LHCN-M2 (cell line): ENCODE data around the gene FOCAD. TPM values are rescaled to one million over a fixed set of nuclear protein-coding genes. Genes with fewer than 3 reads are reported as not detected.
A peak's percentile ranks its signal among the peaks of the same experiment; 100 is the strongest.
"Not testable (repeated sequence)": the region's sequence is repeated elsewhere in the genome, so short reads cannot be mapped to it uniquely, and the experiment has no call there.

ENCODE experiments used
- DNase-seq: peaks from one replicate; pipeline ENCODE4 v3.0.0-alpha.2; 2012; ENCODE audit warnings: low read depth
- total RNA-seq: library from RNA; depleted of rRNA; stranded (reverse); fragments of >200 nt; gene quantifications from 2 replicates; pipeline ENCODE4 v1.2.3, GENCODE V29; 2014

FOCAD gene
- total RNA-seq, 1 experiment from 2014 or later, result 36.8 TPM

DNA sequence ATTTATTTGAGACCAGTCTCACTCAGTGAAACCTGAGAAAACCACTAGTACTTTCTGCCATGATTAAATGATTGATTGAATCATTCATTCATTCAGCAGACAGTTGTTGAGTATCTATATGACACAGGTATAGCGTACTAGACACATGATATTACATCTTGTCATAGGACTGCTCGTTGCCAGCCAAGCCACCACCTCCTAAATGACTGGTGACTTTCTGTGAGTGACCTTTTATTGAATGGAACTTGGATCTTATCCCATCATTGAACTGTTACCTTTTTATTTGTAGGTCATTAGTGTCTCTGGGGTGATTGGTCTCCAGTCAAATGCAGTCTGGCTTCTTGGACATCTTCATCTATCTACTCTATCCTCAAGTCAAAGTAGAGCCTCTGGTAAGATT, 266.6 kb downstream of the FOCAD start:
- no peak for DNase-seq

DNA sequence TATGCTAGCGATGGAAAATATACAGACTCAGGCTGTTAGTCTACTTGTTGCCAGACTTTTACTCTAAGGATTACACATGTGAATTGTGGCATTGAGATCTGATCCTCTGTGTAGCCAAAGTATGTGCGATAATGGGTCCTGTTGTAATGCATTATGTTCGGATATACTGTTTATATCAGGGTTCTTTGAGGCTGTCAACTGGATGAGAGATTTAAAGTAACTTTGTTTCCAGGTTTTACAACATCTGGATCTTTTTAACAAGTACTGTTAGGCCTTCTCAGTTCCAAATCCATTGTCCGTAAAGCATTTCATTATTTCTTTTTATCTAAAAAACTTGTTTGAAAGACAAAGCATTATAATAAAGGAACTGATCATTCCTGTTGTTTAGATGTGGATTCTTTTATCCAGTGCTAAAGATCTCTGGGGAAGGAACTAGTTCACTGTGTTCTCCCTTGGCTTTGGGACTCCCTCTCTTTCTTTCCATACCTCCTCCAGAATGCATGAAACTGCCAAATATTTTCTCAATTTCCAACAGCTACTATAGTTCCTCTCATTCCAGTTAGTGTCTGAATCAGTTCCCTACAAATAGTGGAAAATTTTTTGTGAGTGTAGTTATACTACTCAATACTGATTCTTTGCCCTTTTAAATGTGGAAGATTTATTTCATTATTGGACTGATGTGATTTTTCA, 278.6 kb downstream of the FOCAD start:
- no peak for DNase-seq

DNA sequence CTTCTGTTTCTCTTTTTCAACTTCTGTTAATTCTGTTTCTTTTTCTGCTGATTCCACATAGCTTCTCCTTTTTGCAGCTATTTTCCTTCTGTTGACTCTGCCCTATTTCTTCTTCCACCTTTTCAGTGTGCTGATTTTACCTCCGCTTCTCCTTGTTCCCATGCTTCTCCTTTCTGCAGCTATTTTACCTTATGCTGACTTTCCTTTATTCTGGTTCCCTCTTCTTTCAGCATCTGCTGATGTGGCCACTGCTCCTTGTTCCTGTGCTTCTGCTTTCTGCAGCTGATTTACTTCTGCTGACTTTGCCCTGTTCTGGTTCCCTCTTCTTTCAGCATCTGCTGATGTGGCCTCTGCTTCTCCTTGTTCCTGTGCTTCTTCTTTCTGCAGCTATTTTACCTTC, 288.6 kb downstream of the FOCAD start:
- no peak for DNase-seq

DNA sequence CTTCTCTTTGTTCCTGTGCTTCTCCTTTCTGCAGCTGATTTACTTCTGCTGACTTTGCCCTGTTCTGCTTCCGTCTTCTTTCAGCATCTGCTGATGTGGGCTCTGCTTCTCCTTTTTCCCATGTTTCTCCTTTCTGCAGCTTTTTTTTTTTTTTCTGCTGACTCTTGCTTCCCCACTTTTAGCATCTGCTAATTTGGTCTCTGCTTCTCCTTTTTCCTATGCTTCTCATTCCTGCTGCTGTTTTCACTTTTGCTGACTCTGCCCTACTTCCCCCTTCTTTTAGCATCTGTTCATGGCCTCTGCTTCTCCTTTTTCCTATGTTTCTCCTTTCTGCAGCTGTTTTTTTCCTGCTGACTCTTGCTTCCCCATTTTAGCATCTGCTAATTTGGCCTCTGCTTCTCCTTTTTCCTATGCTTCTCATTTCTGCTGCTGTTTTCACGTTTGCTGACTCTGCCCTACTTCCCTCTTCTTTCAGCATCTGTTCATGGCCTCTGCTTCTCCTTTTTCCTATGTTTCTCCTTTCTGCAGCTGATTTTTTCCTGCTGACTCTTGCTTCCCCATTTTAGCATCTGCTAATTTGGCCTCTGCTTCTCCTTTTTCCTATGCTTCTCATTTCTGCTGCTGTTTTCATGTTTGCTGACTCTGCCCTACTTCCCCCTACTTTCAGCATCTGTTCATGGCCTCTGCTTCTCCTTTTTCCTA, 289.3 kb downstream of the FOCAD start:
- DNase-seq, result not testable (repeated sequence)

DNA sequence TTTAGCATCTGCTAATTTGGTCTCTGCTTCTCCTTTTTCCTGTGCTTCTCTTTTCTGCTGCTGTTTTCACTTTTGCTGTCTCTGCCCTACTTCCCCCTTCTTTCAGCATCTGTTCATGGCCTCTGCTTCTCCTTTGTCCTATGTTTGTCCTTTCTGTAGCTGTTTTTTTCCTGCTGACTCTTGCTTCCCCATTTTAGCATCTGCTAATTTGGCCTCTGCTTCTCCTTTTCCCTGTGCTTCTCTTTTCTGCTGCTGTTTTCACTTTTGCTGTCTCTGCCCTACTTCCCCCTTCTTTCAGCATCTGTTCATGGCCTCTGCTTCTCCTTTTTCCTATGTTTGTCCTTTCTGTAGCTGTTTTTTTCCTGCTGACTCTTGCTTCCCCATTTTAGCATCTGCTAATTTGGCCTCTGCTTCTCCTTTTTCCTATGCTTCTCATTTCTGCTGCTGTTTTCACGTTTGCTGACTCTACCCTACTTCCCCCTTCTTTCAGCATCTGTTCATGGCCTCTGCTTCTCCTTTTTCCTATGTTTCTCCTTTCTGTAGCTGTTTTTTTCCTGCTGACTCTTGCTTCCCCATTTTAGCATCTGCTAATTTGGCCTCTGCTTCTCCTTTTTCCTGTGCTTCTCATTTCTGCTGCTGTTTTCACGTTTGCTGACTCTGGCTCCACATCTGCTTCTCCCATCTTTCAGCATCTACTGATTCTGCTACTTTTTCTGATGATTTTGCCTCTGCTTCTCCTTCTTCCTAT, 290.3 kb downstream of the FOCAD start:
- not testable (repeated sequence) for DNase-seq

DNA sequence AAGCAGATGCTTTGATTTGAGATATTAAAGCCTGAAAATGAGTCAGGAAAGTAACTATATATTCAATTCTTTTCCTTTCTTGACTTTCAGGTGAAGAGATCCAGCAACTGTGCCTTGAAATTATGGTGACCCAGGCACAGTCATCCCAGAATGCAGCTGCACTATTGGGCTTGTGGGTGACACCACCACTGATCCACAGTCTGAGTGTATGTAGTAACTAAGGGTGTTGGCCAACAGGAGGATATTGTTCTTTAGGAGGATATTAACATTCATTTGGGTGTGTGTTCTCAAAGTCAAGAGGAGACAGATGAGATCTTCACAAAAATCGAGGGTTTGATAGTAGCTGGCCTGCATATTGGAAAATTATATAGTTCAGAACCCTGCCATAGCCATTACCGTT, 294.2 kb downstream of the FOCAD start:
- DNase-seq, result no peak

DNA sequence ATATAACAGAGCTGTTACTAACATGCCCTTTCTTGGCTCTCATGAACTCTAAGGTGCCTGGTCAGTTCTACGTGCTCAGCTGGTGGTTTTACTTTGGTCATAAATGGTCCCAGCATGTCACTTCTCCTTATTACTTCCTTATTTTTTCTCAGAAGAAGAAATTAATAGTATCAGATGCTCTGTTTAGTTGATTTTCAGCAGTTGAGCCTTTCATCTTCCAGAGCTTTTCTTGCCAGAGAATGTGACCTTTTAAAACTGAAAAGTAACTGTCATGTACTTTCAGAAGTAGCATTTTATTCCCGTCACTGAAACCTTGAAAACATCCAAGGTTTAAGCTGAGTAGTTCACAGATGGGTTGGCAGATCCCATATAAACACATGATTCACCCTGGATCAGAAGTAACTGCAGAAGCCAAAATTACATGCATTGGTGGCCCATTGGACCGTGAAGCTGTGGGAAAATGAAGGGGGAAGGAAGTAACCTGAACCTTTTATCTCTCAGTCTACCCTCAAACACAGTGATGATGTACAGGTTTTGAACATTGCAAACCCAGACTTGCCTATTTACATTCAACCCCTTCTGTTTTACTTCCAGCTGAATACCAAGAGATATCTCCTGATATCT, 296.9 kb downstream of the FOCAD start:
- peak; percentile 50 for DNase-seq

DNA sequence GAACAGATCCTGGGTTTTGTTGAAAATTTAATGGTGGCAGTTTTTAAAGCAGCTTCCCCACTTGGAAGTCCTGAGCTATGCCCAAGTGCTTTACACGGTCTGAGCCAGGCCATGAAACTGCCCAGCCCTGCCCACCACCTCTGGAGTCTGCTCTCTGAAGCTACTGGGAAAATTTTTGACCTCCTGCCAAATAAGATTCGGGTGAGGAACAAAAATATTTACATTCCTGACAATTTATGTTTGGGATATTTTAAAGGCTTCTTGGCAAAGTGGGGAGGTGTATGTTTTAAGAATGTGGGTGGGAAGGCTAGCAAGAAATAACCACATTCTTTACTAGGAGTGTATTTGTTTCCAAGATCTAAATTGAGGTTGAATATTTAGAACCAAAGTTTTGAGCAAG, 297.4 kb downstream of the FOCAD start:
- peak; percentile 71 for DNase-seq

DNA sequence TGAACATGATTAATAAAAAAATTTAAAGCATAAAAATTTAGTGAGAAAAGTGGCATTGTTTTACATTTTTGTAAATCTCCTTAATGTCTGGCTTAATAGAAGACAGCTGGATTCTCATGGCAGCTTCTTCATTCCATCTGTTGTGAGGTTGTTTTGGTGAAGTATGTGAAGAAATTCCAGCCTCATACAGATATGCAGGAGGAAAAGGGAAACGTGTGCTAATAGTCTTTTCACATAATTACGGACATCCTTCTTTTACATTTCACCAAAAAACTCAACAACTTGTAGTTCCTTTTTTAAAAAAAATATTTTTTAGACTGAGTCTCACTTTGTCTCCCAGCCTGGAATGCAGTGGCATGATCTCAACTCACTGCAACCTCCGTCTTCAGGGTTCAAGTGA, 300.4 kb downstream of the FOCAD start:
- DNase-seq, result no peak

DNA sequence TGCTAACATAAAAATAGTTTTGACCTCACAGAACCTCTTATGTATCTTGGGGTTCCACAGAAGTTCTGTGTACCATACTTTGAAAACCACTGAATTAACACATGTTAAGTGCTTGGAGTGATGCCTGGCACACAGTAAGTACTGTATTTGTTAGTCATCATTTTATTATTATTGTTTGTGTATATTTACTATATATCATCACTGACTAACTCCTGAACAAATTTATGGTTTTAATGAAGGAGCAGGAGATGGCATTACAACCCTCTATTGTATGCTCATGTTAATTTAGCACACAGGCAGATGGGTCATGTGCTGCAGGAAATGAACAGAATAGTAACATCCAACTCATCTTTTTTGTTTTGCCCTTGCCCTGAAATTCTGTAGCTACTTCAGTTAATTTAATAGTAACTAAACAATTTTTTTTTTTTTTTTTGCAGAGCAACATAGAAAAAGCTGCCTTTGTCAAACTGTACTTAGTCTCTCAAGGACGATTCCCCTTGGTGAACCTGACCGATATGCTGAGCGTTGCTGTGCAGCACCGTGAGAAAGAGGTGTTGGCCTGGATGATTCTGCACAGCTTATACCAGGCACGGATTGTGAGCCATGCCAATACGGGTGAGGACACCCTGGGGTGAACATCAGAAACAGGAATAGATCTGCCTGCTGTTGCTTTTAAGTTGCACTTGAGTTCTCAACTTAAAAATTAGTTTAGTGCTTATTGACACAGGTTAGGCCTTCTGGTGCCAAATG, 302.0 kb downstream of the FOCAD start:
- peak; percentile 6 for DNase-seq

DNA sequence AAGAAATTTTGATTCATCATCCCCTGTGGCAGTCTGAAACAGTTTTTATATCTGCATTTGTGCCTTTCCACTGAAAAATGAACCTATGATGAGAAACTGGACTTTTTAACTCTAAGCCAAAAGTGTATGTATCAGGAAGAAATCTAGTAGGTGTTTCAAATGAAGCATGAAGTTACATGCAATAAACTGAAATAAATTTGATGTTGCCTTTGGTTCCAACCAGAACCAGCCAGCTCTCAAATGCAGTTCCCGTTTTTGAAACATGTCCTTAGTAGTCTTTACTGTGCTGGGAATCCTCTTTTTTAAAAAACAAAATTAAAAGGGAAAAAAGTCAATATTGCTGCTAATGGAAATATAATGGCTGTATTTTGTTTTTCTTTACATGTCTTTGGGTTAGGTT, 303.5 kb downstream of the FOCAD start:
- DNase-seq, result no peak

DNA sequence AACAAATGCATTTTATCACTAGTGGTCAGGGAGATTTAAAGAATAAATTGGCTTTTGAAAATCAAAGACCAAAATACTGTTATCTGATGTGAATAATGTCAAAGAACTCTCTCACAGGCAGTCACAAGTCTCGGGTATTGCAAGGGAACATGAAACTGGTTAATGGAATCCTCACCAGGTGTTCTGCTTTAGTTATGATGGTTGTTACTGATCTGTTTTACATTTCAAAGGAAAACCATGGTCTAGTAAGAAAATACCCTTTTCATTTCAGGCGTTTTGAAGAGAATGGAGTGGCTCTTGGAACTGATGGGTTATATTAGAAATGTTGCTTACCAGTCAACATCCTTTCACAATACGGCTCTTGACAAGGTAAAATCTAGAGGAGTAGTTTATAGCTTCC, 304.0 kb downstream of the FOCAD start:
- DNase-seq, result no peak

DNA sequence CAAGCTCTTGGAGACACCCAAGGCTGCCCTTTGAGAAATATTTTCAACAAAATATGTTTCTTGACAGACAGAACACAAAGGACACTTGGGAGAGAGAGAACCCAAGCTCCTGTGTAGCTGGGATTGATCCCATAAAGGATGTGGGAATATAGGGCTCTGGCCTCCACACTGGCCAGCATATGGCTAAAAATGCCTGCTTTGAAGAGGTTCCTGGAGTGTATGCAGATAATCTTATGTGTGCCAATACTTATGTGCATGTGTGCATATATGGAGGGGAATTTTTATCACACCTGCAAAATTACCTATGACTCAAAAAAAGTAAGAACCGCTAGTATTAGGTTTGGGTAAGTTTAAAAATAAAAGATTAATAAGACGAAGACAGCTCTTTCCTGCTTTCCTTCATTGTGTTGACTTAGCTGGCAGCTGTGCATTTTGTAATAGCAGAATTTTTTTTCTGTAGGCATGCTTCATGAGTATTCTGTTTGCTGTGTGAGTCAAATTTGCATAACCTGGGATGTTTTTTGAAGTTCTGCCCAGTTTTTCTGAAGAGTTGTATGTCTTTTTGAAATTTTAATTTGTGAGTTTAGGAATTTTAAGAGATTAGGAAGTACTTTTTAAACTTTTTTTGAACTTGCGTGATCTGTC, 304.7 kb downstream of the FOCAD start:
- peak; percentile 46 for DNase-seq

DNA sequence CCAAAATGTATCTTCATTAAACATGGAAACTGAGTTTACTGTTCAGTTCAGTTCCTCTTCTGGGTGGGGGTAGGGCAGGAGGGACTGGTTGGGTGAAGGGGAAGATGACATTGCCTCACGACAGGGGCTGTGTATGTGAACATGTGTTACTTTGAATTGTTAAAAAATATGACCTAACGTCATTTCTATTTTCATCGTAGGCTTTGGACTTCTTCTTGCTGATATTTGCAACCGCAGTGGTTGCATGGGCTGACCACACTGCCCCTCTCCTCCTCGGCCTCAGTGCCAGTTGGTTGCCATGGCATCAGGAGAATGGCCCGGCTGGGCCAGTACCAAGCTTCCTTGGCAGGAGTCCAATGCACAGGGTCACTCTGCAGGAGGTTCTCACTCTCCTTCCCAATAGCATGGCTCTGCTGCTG, 305.9 kb downstream of the FOCAD start:
- DNase-seq, result peak; percentile 43

DNA sequence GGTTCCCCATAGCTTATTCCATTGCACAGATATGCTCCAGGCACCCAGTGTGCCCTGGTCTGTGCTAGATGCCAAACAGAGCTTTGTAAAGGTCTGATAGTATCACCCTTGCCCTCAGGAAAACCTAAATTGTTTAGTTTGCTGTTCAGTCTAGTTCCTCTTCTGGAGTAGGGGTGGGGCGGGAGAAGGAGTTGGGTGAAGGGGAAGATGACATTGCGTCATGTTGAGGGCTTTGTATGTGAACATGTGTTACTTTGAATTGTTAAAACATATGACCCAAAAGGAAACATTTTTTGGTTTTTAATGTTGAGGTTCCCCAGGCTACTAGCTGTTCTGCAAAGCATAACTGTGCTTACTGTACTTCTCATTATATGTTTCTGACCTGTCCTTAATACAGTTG, 306.8 kb downstream of the FOCAD start:
- no peak for DNase-seq

DNA sequence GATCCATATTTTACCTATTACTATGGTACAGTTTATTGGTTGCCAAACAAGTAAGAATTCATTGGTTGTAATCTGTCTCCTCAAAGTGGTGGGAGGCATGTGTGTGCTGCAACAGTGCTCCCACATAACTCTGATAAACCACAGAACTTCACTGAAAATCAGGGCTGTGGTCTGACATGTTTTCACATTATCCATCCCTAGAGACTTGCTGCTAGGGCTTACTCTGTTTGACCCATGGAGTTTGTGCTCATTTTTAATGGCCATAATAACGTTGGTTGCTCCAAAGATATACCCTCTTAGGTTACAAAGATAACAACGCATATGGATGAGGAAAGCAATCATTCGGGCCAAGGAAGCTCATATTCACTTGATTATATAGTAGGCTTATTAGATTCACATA, 310.4 kb downstream of the FOCAD start:
- DNase-seq, result peak; percentile 25

DNA sequence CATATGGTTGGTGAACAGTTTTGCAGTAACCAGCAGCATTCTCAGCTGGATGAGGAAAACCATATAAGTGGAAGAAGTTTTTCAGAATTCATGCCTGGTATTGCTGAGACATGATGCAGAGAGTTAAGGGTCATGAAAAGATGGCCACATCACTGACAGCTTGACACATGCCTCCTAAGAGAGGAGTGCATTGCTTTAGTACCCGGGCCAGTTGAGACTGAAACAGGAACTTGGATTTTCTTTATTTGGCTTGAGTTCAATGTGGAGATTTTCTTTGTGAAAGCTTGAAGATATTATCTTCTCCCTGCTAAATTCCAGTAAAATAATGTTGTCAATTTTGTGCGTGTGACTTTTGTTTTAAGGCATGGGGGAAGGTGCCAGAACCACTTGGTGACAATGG, 311.6 kb downstream of the FOCAD start:
- no peak for DNase-seq

DNA sequence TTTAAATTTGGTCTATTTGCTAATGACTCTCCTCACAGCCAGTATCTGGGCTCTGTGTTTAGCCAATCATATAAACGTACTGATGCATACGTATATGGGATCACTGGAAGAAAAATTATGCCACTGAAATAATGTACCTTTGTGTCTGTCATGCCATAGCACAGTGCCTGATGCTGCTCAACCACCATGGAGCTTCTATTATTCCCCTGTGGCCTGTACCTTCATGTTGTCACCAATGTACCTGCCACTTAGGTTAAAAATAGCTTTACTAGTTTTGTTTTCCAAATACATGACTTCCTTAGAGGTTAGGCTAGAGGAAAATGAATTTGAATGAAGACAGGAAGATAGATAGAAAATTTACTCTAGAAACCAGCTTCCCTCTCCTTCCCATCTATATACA, 312.8 kb downstream of the FOCAD start:
- no peak for DNase-seq

DNA sequence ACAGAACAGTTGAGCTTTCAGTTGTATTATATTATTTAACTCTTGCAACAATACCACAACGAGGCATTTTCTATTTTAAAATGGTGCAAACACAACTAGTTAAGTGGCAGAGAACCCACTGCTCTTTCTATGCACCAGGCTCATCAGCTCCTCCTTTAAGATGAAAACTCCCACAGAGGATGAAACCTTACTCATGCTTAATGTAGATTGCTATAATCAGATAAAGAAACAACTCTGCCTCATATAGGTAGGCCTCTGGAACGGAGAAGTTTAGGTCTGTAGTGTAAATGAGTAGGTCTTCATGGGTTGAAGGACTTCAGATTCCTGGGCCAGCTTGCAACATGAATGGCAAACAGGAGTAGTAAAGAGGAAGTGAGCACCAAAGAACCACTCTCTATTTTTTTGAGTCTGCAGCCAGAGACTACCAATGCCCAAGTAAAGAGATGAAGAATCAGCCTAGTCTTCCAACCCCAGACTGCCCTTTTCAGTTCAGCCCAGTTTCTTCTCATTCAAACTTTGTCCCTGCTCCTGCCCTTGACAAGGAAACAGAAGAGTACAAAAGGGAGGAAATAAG, 313.5 kb downstream of the FOCAD start:
- DNase-seq, result no peak

DNA sequence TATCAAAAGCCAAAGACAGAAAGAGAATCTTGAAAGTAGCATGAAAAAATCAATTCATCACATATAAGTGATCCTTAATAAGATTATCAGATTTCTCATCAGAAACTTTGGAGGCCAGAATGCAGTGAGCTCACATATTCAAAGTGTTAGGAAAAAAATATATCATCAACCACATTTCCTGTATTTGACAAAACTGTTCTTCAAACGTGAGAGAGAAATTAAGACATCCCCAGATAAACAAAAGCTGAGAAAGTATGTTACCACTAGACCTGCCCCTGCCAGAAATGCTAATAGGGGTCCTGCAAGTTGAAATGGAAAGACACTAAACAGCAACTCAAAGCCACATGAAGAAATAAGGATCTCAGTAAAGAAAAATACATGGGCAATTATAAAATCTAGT, 317.5 kb downstream of the FOCAD start:
- no peak for DNase-seq

DNA sequence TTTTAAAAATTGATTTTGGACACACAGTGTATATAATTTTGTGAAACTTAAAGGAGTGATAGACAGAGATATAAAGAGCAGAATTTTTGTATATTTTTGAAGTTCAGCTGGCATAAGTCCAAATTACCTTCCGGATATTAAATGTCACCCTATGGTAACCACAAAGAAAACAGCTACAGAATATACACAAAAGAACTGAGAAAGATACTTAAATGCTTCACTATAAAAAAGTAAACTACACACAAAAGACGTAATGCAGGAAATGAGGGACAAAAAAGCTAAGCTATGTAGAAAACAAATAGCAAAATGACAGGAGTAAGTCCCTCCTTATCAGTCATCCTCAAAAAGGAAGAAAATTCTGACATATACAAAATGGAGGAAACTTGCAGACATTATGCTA, 318.0 kb downstream of the FOCAD start:
- DNase-seq, result no peak
